SU-DHL-6 (cell line): ENCODE measurements around the gene HSPE1.
A peak's percentile ranks its signal among the peaks of the same experiment; 100 is the strongest.

Source experiments
- H2AFZ ChIP-seq: fragments of 200-600 bp; sonication (generic); 2 replicates; pipeline ENCODE4 v1.6.1; 2014; ENCODE audit warnings: low read depth, mild to moderate bottlenecking, moderate library complexity, mixed read lengths, antibody characterized with exemption, low read length; ENCODE audit not compliant: severe bottlenecking
- H3F3A ChIP-seq: fragments of 200-600 bp; shearing (Covaris generic); 2 replicates; pipeline ENCODE4 v1.6.0; 2016; ENCODE audit warnings: antibody characterized with exemption, mild to moderate bottlenecking; ENCODE audit not compliant: insufficient read depth
- H3K27ac ChIP-seq: fragments of 200-600 bp; sonication (generic); 2 replicates; pipeline ENCODE4 v1.5.1; 2016; ENCODE audit warnings: low read depth, mild to moderate bottlenecking, low read length, moderate library complexity, mixed read lengths
- H3K27me3 ChIP-seq: fragments of 200-600 bp; sonication (generic), shearing (Covaris generic); 2 replicates; pipeline ENCODE4 v1.6.0; 2014; ENCODE audit warnings: mild to moderate bottlenecking, low read length
- H3K36me3 ChIP-seq: fragments of 200-600 bp; sonication (generic); 2 replicates; pipeline ENCODE4 v1.6.1; 2014; ENCODE audit warnings: mild to moderate bottlenecking, low read length, mixed read lengths
- H3K4me2 ChIP-seq: fragments of 300-600, 200-600 bp; shearing (Covaris generic), sonication (generic); 2 replicates; pipeline ENCODE4 v1.6.0; 2014; ENCODE audit warnings: low read length, low read depth, mild to moderate bottlenecking; ENCODE audit not compliant: poor library complexity, severe bottlenecking
- H3K4me3 ChIP-seq: fragments of 200-600 bp; sonication (generic); 2 replicates; pipeline ENCODE4 v1.5.1; 2014; ENCODE audit warnings: antibody characterized with exemption, low read length, mild to moderate bottlenecking, mixed read lengths; ENCODE audit not compliant: insufficient read depth, poor library complexity, severe bottlenecking
- H3K79me2 ChIP-seq: fragments of 200-600 bp; sonication (generic); 2 replicates; pipeline ENCODE4 v1.6.1; 2014; ENCODE audit warnings: mild to moderate bottlenecking, low read length, moderate library complexity; ENCODE audit not compliant: insufficient read depth
- H3K9ac ChIP-seq: fragments of 200-600 bp; sonication (generic); 2 replicates; pipeline ENCODE4 v1.7.0; 2014; ENCODE audit warnings: mild to moderate bottlenecking, low read length
- H3K9me2 ChIP-seq: fragments of 200-600 bp; sonication (generic); replicated peaks from 2 replicates; pipeline ENCODE4 v1.6.1; 2014; ENCODE audit warnings: low read length; ENCODE audit not compliant: insufficient read depth
- H3K9me3 ChIP-seq: fragments of 200-600 bp; sonication (generic); 2 replicates; pipeline ENCODE4 v1.6.1; 2014; ENCODE audit warnings: low read length, mixed read lengths; ENCODE audit not compliant: insufficient read depth
- H4K20me1 ChIP-seq: fragments of 200-600 bp; sonication (generic); 2 replicates; pipeline ENCODE4 v1.6.1; 2014; ENCODE audit warnings: low read depth, mild to moderate bottlenecking, antibody characterized with exemption, low read length, moderate library complexity, mixed read lengths
- EZH2phosphoT487 ChIP-seq: fragments of 200-600 bp; sonication (generic), shearing (Covaris generic); conservative IDR thresholded peaks from 2 replicates; pipeline ENCODE4 v1.6.1; 2018; ENCODE audit warnings: mild to moderate bottlenecking, antibody characterized with exemption, low read length, moderate library complexity, mixed read lengths
- TF ChIP-seq, protein P1 (sequence below): fragments of 200-600 bp; sonication (generic); IDR thresholded peaks from one replicate; pipeline ENCODE4 v1.5.1; 2017; ENCODE audit warnings: antibody characterized with exemption, mild to moderate bottlenecking, low read length, moderate library complexity; ENCODE audit not compliant: insufficient read depth, poor library complexity, severe bottlenecking

The HSPE1 gene

DNA sequence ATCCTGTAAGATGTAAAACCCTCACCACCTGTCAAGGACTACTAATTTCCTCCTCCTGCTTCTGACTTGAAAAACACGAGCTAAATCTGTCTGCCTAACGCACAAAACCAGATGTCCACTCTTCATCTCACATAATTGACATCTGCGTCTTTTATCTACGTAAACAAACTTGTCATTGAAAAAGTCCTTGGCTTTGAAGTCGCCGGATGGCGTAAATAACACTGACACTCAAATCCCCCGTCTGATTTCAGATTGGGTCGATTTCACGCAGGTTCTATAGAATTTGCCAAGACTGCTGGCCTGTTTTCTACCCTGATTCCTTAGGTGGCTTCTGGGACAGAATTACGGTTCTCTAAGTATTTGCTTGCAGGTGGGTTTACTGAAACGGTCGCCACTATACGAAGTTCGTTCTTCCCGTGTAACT is 15.1 kb downstream of the HSPE1 start:
- no peak for TF ChIP-seq EZH2phosphoT487
- TF ChIP-seq, protein P1, sequence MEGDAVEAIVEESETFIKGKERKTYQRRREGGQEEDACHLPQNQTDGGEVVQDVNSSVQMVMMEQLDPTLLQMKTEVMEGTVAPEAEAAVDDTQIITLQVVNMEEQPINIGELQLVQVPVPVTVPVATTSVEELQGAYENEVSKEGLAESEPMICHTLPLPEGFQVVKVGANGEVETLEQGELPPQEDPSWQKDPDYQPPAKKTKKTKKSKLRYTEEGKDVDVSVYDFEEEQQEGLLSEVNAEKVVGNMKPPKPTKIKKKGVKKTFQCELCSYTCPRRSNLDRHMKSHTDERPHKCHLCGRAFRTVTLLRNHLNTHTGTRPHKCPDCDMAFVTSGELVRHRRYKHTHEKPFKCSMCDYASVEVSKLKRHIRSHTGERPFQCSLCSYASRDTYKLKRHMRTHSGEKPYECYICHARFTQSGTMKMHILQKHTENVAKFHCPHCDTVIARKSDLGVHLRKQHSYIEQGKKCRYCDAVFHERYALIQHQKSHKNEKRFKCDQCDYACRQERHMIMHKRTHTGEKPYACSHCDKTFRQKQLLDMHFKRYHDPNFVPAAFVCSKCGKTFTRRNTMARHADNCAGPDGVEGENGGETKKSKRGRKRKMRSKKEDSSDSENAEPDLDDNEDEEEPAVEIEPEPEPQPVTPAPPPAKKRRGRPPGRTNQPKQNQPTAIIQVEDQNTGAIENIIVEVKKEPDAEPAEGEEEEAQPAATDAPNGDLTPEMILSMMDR = no peak
- Histone ChIP-seq H2AFZ (peak overlapping the region; percentile 70), H3K9me2 (no peaks in the 10 kb centered on the region), H3K4me2 (peak overlapping the region; percentile 90), H3K36me3 (peaks cover 3% of the 10 kb centered on the region; the same call in 1 of the 2 replicates), H3K4me3 (peak overlapping the region; percentile 81), H3K9me3 (no peaks in the 10 kb centered on the region), H3K9ac (peak overlapping the region; percentile 73), H3K27me3 (no peaks in the 10 kb centered on the region), H3K27ac (peak overlapping the region; percentile 89), H3F3A (peaks cover 22% of the 10 kb centered on the region), H4K20me1 (0 out of 2 replicates have a peak, but pooled peaks cover 6% of the 10 kb centered on the region), H3K79me2 (peaks cover 53% of the 10 kb centered on the region)

DNA sequence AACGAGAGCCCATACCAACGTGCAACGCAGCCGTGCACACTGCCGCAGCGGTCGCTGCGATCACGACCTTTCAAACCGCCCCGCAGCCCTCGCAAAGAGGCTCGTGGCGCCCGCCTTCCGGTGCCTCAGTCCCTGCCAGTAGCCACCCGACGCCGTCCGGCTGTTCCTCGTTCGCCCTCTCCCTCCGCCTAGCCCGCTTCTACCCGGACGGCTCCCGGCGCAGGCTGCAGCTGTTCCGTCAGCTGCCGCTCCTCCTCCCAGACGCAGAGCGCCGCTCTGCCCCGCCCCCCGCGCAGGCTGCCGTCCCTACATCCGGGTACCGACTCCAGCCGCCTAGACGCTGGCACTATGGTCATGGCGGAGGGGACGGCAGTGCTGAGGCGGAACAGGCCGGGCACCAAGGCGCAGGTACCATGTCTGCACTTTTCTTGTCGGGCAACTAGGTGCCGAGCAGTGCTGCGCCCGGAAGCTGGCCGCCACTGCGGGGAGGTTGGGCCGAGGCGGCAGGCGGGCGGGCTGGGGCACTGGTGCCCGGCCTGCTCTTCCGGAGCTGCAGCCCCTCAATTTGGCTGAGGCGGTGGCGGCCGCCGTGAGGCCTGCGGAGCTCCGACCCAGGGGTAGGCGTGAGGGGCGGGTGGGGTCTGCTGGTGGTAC is 15.7 kb downstream of the HSPE1 start, which contains the start of gene MOB4:
Gene MOB4, plus strand, starts transcription at position 328 of the 654 bp plus-strand sequence. Its CDS starts 21 bp downstream, at position 349.
- peaks cover 6% of the 10 kb centered on the region; the same call in 1 of the 2 replicates for H3K36me3 ChIP-seq
- 0 out of 2 replicates have a peak, but pooled peaks cover 6% of the 10 kb centered on the region for H4K20me1 ChIP-seq
- H2AFZ ChIP-seq = peak within 1 kb of the TSS; percentile 70
- H3K9me2 ChIP-seq = no peaks in the 10 kb centered on the region
- H3K9me3 ChIP-seq = no peaks in the 10 kb centered on the region
- TF ChIP-seq EZH2phosphoT487 = no peak
- TF ChIP-seq, protein P1 = no peak
- peak within 1 kb of the TSS; percentile 73 for H3K9ac ChIP-seq
- peak within 1 kb of the TSS; percentile 81 for H3K4me3 ChIP-seq
- H3K79me2 ChIP-seq = peaks cover 58% of the 10 kb centered on the region
- H3F3A ChIP-seq = peaks cover 22% of the 10 kb centered on the region
- H3K4me2 ChIP-seq = peak within 1 kb of the TSS; percentile 90
- peak within 1 kb of the TSS; percentile 89 for H3K27ac ChIP-seq
- H3K27me3 ChIP-seq = no peaks in the 10 kb centered on the region

DNA sequence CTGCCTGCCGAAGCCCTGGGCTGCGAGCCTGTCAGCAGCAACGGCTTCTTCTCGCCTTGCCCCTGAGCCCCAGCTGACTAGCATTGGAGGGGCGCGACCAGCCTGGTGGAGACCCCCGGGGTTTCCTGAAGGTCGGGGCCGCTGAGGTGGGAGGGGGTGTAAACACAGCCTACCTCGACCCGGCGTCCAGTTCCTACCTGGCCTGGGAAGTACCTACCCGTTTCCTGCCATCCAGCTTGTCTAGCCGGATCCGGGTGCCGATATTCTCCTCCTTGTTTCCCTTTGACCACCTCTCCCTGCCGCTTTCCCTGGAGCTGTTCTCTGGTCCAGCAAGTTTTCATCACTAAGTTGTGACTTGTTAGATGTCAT is 16.2 kb downstream of the HSPE1 start:
- Histone ChIP-seq H4K20me1 (0 out of 2 replicates have a peak, but pooled peaks cover 6% of the 10 kb centered on the region), H3K4me2 (peak overlapping the region; percentile 90), H3K79me2 (peaks cover 63% of the 10 kb centered on the region), H3K9me3 (no peaks in the 10 kb centered on the region), H3K4me3 (peak overlapping the region; percentile 81), H3K9me2 (no peaks in the 10 kb centered on the region), H3K36me3 (peaks cover 6% of the 10 kb centered on the region; the same call in 1 of the 2 replicates), H2AFZ (peak overlapping the region; percentile 38), H3F3A (peaks cover 19% of the 10 kb centered on the region), H3K27me3 (no peaks in the 10 kb centered on the region), H3K9ac (peak overlapping the region; percentile 73), H3K27ac (peak overlapping the region; percentile 89)
- TF ChIP-seq EZH2phosphoT487 = no peak
- TF ChIP-seq, protein P1 = no peak
